Tibial nerve (tissue), 4 donors: ENCODE data around the gene ADGRG6. TPM values are rescaled to one million over a fixed set of nuclear protein-coding genes. Genes with fewer than 3 reads are reported as not detected.

Source experiments
- DNase-seq, 2 donors: peaks; one replicate each; pipeline ENCODE4 v3.0.0-alpha.2; 2019; ENCODE audit warnings: low spot score in 2 of 2
- H3K27ac ChIP-seq, 4 donors: fragments of 200-600 bp; sonication (generic) in 3 of 4; one replicate each; pipeline ENCODE4 v1.5.1; 2017 to 2019; ENCODE audit warnings: mild to moderate bottlenecking in 1 of 4
- H3K27me3 ChIP-seq, 2 donors: fragments of 200-600 bp; sonication (generic) in 1 of 2; one replicate each; pipeline versions ENCODE4 v1.5.1 to v1.6.0; 2017 to 2019
- H3K36me3 ChIP-seq, 3 donors: fragments of 200-600 bp; sonication (generic); one replicate each; pipeline ENCODE4 v1.5.1; 2018 to 2019
- H3K4me1 ChIP-seq, 4 donors: fragments of 200-600 bp; sonication (generic) in 3 of 4; one replicate each; pipeline ENCODE4 v1.5.1; 2017 to 2019
- H3K4me3 ChIP-seq, 4 donors: fragments of 200-600 bp; sonication (generic) in 3 of 4; one replicate each; pipeline ENCODE4 v1.5.1; 2017 to 2019; ENCODE audit warnings: mild to moderate bottlenecking in 1 of 4, moderate library complexity in 1 of 4
- H3K9me3 ChIP-seq, 4 donors: fragments of 200-600 bp; sonication (generic) in 3 of 4; one replicate each; pipeline ENCODE4 v1.5.1; 2017 to 2019
- CTCF ChIP-seq, 5 experiments: fragments of 200-600 bp in 3 of 5; fragments of 450-650 bp in 2 of 5; sonication (generic) in 3 of 5; IDR thresholded peaks; one replicate each; pipeline ENCODE4 v1.5.1; 2016 to 2019; ENCODE audit warnings: antibody characterized with exemption in 5 of 5, mild to moderate bottlenecking in 3 of 5, moderate library complexity in 2 of 5
- EP300 ChIP-seq, 2 donors: sonication (generic); formaldehyde crosslinking; IDR thresholded peaks; one replicate each; pipeline ENCODE4 v1.6.1; 2017; ENCODE audit warnings: antibody characterized with exemption in 2 of 2, mild to moderate bottlenecking in 1 of 2
- POLR2A ChIP-seq, 2 donors: fragments of 450-650 bp; IDR thresholded peaks; one replicate each; pipeline ENCODE4 v1.6.1; 2017; ENCODE audit warnings: antibody characterized with exemption in 2 of 2, mild to moderate bottlenecking in 2 of 2, moderate library complexity in 2 of 2
- WGBS, 2 donors: methylation state at CpG; one replicate each; pipeline ENCODE4 v1.1.5; 2018; 5-methylcytosine and 5-hydroxymethylcytosine counted together
- total RNA-seq, 4 donors: library from RNA; depleted of rRNA; stranded (reverse); fragments of >200 nt; gene quantifications; one replicate each; pipeline ENCODE4 v1.1.0, GENCODE V29; 2016

ADGRG6 gene
- total RNA-seq, 4 donors from 2014 or later, result 35.4 to 59.9 (median 39.1) TPM

- H3K4me3 ChIP-seq, result no peak overlapping the region
- H3K4me1 ChIP-seq, result peaks cover 0 to 47% (median 0%) of the 10 kb centered on the region in 4 donors
- no peak for DNase-seq
- 63 to 64% methylated on average over 2 of the region's 2 CpGs for WGBS, 2 donors
- H3K36me3 ChIP-seq, result no peaks in the 10 kb centered on the region
- no peak overlapping the region for H3K27ac ChIP-seq
- no peaks in the 10 kb centered on the region for H3K9me3 ChIP-seq
- TF ChIP-seq POLR2A (IDR thresholded peaks at IDR 0.05), result no peak
- no peak for TF ChIP-seq CTCF (IDR thresholded peaks at IDR 0.05)
- TF ChIP-seq EP300 (IDR thresholded peaks at IDR 0.05), result no peak
- H3K27me3 ChIP-seq, result no peaks in the 10 kb centered on the region
These were observed 57.6 kb downstream of the ADGRG6 start for GRCh38 chr6:142359271-142359960.

- no peak for TF ChIP-seq EP300 (IDR thresholded peaks at IDR 0.05)
- TF ChIP-seq CTCF (IDR thresholded peaks at IDR 0.05), result no peak
- TF ChIP-seq POLR2A (IDR thresholded peaks at IDR 0.05), result no peak
- H3K4me1 ChIP-seq, result peaks cover 0 to 30% (median 0%) of the 10 kb centered on the region in 4 donors
- H3K9me3 ChIP-seq, result no peaks in the 10 kb centered on the region
- no peak for DNase-seq
- H3K27ac ChIP-seq, result no peak overlapping the region
- no peak overlapping the region for H3K4me3 ChIP-seq
- H3K36me3 ChIP-seq, result no peaks in the 10 kb centered on the region
- H3K27me3 ChIP-seq, result no peaks in the 10 kb centered on the region
- WGBS, 2 donors, result 94 to 95% methylated on average over 5 of the region's 5 CpGs
These were observed 59.5 kb downstream of the ADGRG6 start for GRCh38 chr6:142361345-142361744.

- H3K4me1 ChIP-seq, result peaks cover 0 to 24% (median 0%) of the 10 kb centered on the region in 4 donors
- H3K27me3 ChIP-seq, result no peaks in the 10 kb centered on the region
- H3K4me3 ChIP-seq, result no peak overlapping the region
- DNase-seq, result no peak
- no peaks in the 10 kb centered on the region for H3K36me3 ChIP-seq
- TF ChIP-seq POLR2A (IDR thresholded peaks at IDR 0.05), result no peak
- TF ChIP-seq CTCF (IDR thresholded peaks at IDR 0.05), result no peak
- no peak for TF ChIP-seq EP300 (IDR thresholded peaks at IDR 0.05)
- WGBS, 2 donors, result 53 to 57% methylated on average over 8 of the region's 8 CpGs
- no peaks in the 10 kb centered on the region for H3K9me3 ChIP-seq
- H3K27ac ChIP-seq, result no peak overlapping the region
These were observed 60.3 kb downstream of the ADGRG6 start for GRCh38 chr6:142361779-142362750.

- Histone ChIP-seq H3K27me3 (no peaks in the 10 kb centered on the region), H3K9me3 (no peaks in the 10 kb centered on the region), H3K4me3 (no peak overlapping the region), H3K27ac (no peak overlapping the region), H3K4me1 (no peaks in the 10 kb centered on the region), H3K36me3 (no peaks in the 10 kb centered on the region)
- TF ChIP-seq POLR2A (IDR thresholded peaks at IDR 0.05), result no peak
- no peak for TF ChIP-seq EP300 (IDR thresholded peaks at IDR 0.05)
- TF ChIP-seq CTCF (IDR thresholded peaks at IDR 0.05), result no peak
- DNase-seq, result no peak
- WGBS, 2 donors, result 75 to 80% methylated on average over 3 of the region's 3 CpGs
These were observed 65.3 kb downstream of the ADGRG6 start for GRCh38 chr6:142367061-142367460.
